ENCODE results near the gene PCID2.

- TF ChIP-seq CTCF (IDR thresholded peaks at IDR 0.05) (no peak), POLR2A (IDR thresholded peaks at IDR 0.05) (no peak)
These were observed 10.9 kb upstream of the PCID2 start for GRCh38 chr13:113219256-113219940.

Measured in heart left ventricle (tissue), 13 donors.